HepG2 (cell line): ENCODE results near the gene PRDX3. TPM values are rescaled to one million over a fixed set of nuclear protein-coding genes. Genes with fewer than 3 reads are reported as not detected.
A peak's percentile ranks its signal among the peaks of the same experiment; 100 is the strongest.

Experiments used
- DMAP1 ChIP-seq: IDR thresholded peaks from 2 replicates; pipeline ENCODE4 v1.6.1; 2016
- EEA1 ChIP-seq: sonication (generic); formaldehyde crosslinking; IDR thresholded peaks from 2 replicates; pipeline ENCODE4 v1.5.1; 2020; ENCODE audit warnings: mild to moderate bottlenecking, missing genetic modification reagents, borderline replicate concordance
- GABPA ChIP-seq, 2 experiments: IDR thresholded peaks; 2 replicates each; pipeline ENCODE4 v1.6.1; 2011 to 2016; ENCODE audit warnings: low read depth in 2 of 2, low read length in 1 of 2, missing biosample characterization in 1 of 2, missing genetic modification characterization in 1 of 2
- GABPB1 ChIP-seq: IDR thresholded peaks from 2 replicates; pipeline ENCODE4 v1.6.1; 2016; ENCODE audit warnings: mild to moderate bottlenecking, missing genetic modification reagents, moderate library complexity, missing compliant biosample characterization
- GATAD2A ChIP-seq: IDR thresholded peaks from 2 replicates; pipeline ENCODE4 v1.6.1; 2016
- HNRNPL ChIP-seq: fragments of 200-400 bp; formaldehyde crosslinking; IDR thresholded peaks from 2 replicates; pipeline ENCODE4 v1.6.1; 2017; ENCODE audit warnings: mild to moderate bottlenecking, low read depth, low read length
- HOXA3 ChIP-seq: sonication (generic); formaldehyde crosslinking; IDR thresholded peaks from 2 replicates; pipeline ENCODE4 v1.5.0; 2020; ENCODE audit warnings: missing genetic modification reagents
- MED8 ChIP-seq: sonication (generic); formaldehyde crosslinking; IDR thresholded peaks from 2 replicates; pipeline ENCODE4 v1.8.1; 2023; ENCODE audit warnings: mild to moderate bottlenecking, missing genetic modification reagents; ENCODE audit not compliant: insufficient replicate concordance
- PTBP1 ChIP-seq: fragments of 200-400 bp; formaldehyde crosslinking; IDR thresholded peaks from 2 replicates; pipeline ENCODE4 v1.6.1; 2018; ENCODE audit warnings: low read length, low read depth; ENCODE audit not compliant: poor library complexity, severe bottlenecking
- SIN3A ChIP-seq: IDR thresholded peaks from 2 replicates; pipeline ENCODE4 v1.6.1; 2011; ENCODE audit warnings: low read depth, mild to moderate bottlenecking, control low read depth, low read length, borderline replicate concordance
- ZNF468 ChIP-seq: sonication (generic); formaldehyde crosslinking; IDR thresholded peaks from 2 replicates; pipeline ENCODE4 v1.8.0; 2022; ENCODE audit warnings: mild to moderate bottlenecking, moderate library complexity, missing genetic modification reagents
- polyA plus RNA-seq, 8 experiments: library from polyadenylated mRNA; depleted of rRNA in 3 of 8; stranded (reverse) in 7 of 8; unstranded in 1 of 8; fragments of >200 nt; fragmentation: Illumina TruSeq in 4 of 8; extraction: Trizol in 4 of 8; gene quantifications; 2 replicates each; pipeline versions ENCODE4 v1.2.1 to v1.2.3, GENCODE V29; 2011 to 2016; ENCODE audit warnings: low read depth in 4 of 8, missing spikeins in 1 of 8, mixed read lengths in 1 of 8; ENCODE audit not compliant: insufficient read depth in 1 of 8
- total RNA-seq, 5 experiments: library from RNA; depleted of rRNA; stranded (reverse); fragments of >200 nt; fragmentation: Illumina TruSeq; extraction: Trizol; gene quantifications; 2 replicates each; pipeline ENCODE4 v1.2.3, GENCODE V29; 2016; ENCODE audit warnings: low read depth in 1 of 5
- TF ChIP-seq, protein P1 (sequence below): sonication (generic); formaldehyde crosslinking; IDR thresholded peaks from 2 replicates; pipeline ENCODE4 v1.8.1; 2023; ENCODE audit warnings: missing genetic modification reagents, inconsistent platforms, borderline replicate concordance
- TF ChIP-seq, protein P2 (sequence below): sonication (generic); formaldehyde crosslinking; IDR thresholded peaks from 2 replicates; pipeline ENCODE4 v1.8.1; 2022; ENCODE audit warnings: low read depth, mild to moderate bottlenecking, missing genetic modification reagents
- TF ChIP-seq, protein P3 (sequence below): sonication (generic); IDR thresholded peaks from 2 replicates; pipeline ENCODE4 v1.6.1; 2016; ENCODE audit warnings: low read depth, borderline replicate concordance
- TF ChIP-seq, protein P4 (sequence below), 2 experiments: sonication (generic) in 1 of 2; formaldehyde crosslinking in 1 of 2; IDR thresholded peaks; 2 replicates each; pipeline versions ENCODE4 v1.4.0 to v1.6.1; 2018 to 2020; ENCODE audit warnings: missing genetic modification reagents in 2 of 2, borderline replicate concordance in 1 of 2, low read depth in 1 of 2, mild to moderate bottlenecking in 1 of 2, missing biosample characterization in 1 of 2
- TF ChIP-seq, protein P5 (sequence below): sonication (generic); formaldehyde crosslinking; IDR thresholded peaks from 2 replicates; pipeline ENCODE4 v1.4.0; 2020; ENCODE audit warnings: missing genetic modification reagents, borderline replicate concordance
- TF ChIP-seq, protein P6 (sequence below): sonication (generic); formaldehyde crosslinking; IDR thresholded peaks from 2 replicates; pipeline ENCODE4 v1.4.0; 2020; ENCODE audit warnings: missing genetic modification reagents, mild to moderate bottlenecking, borderline replicate concordance

PRDX3 gene
- total and polyA plus RNA-seq, 2 of the 13 experiments (the other 11 are each of a cell fraction or from before 2014, with no cell fraction given) = 407 to 565 TPM

GRCh38 chr10:119205894-119206602, 27.4 kb upstream of the PRDX3 start (continued):
- TF ChIP-seq, protein P1, sequence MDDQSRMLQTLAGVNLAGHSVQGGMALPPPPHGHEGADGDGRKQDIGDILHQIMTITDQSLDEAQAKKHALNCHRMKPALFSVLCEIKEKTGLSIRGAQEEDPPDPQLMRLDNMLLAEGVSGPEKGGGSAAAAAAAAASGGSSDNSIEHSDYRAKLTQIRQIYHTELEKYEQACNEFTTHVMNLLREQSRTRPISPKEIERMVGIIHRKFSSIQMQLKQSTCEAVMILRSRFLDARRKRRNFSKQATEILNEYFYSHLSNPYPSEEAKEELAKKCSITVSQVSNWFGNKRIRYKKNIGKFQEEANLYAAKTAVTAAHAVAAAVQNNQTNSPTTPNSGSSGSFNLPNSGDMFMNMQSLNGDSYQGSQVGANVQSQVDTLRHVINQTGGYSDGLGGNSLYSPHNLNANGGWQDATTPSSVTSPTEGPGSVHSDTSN = no peak
- no peak for TF ChIP-seq SIN3A
- TF ChIP-seq, protein P2, sequence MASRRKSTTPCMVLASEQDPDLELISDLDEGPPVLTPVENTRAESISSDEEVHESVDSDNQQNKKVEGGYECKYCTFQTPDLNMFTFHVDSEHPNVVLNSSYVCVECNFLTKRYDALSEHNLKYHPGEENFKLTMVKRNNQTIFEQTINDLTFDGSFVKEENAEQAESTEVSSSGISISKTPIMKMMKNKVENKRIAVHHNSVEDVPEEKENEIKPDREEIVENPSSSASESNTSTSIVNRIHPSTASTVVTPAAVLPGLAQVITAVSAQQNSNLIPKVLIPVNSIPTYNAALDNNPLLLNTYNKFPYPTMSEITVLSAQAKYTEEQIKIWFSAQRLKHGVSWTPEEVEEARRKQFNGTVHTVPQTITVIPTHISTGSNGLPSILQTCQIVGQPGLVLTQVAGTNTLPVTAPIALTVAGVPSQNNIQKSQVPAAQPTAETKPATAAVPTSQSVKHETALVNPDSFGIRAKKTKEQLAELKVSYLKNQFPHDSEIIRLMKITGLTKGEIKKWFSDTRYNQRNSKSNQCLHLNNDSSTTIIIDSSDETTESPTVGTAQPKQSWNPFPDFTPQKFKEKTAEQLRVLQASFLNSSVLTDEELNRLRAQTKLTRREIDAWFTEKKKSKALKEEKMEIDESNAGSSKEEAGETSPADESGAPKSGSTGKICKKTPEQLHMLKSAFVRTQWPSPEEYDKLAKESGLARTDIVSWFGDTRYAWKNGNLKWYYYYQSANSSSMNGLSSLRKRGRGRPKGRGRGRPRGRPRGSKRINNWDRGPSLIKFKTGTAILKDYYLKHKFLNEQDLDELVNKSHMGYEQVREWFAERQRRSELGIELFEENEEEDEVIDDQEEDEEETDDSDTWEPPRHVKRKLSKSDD (CRISPR knock-in tag) = no peak
- TF ChIP-seq GATAD2A (CRISPR knock-in tag) = peak; percentile 88
- TF ChIP-seq GABPB1 (CRISPR knock-in tag) = peak; percentile 81
- TF ChIP-seq, protein P3, sequence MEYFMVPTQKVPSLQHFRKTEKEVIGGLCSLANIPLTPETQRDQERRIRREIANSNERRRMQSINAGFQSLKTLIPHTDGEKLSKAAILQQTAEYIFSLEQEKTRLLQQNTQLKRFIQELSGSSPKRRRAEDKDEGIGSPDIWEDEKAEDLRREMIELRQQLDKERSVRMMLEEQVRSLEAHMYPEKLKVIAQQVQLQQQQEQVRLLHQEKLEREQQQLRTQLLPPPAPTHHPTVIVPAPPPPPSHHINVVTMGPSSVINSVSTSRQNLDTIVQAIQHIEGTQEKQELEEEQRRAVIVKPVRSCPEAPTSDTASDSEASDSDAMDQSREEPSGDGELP = peak; percentile 50; the same call in 1 of the 2 replicates
- peak; percentile 72 for TF ChIP-seq GABPA (IDR thresholded peaks at IDR 0.05; ENCODE audit: low read depth, low read length)
- peak; percentile 90 for TF ChIP-seq GABPA (CRISPR knock-in tag; IDR thresholded peaks at IDR 0.05; ENCODE audit: low read depth)
- TF ChIP-seq HNRNPL = 0 out of 2 replicates have a peak, but pooled peaks have one; percentile 33
- TF ChIP-seq, protein P4, sequence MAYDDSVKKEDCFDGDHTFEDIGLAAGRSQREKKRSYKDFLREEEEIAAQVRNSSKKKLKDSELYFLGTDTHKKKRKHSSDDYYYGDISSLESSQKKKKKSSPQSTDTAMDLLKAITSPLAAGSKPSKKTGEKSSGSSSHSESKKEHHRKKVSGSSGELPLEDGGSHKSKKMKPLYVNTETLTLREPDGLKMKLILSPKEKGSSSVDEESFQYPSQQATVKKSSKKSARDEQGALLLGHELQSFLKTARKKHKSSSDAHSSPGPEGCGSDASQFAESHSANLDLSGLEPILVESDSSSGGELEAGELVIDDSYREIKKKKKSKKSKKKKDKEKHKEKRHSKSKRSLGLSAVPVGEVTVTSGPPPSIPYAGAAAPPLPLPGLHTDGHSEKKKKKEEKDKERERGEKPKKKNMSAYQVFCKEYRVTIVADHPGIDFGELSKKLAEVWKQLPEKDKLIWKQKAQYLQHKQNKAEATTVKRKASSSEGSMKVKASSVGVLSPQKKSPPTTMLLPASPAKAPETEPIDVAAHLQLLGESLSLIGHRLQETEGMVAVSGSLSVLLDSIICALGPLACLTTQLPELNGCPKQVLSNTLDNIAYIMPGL (CRISPR knock-in tag; IDR thresholded peaks at IDR 0.05; ENCODE audit: borderline replicate concordance in 1 of 2, low read depth in 1 of 2) = peak; percentile 38 to 61; a peak in 3 of 4 replicates
- TF ChIP-seq, protein P5, sequence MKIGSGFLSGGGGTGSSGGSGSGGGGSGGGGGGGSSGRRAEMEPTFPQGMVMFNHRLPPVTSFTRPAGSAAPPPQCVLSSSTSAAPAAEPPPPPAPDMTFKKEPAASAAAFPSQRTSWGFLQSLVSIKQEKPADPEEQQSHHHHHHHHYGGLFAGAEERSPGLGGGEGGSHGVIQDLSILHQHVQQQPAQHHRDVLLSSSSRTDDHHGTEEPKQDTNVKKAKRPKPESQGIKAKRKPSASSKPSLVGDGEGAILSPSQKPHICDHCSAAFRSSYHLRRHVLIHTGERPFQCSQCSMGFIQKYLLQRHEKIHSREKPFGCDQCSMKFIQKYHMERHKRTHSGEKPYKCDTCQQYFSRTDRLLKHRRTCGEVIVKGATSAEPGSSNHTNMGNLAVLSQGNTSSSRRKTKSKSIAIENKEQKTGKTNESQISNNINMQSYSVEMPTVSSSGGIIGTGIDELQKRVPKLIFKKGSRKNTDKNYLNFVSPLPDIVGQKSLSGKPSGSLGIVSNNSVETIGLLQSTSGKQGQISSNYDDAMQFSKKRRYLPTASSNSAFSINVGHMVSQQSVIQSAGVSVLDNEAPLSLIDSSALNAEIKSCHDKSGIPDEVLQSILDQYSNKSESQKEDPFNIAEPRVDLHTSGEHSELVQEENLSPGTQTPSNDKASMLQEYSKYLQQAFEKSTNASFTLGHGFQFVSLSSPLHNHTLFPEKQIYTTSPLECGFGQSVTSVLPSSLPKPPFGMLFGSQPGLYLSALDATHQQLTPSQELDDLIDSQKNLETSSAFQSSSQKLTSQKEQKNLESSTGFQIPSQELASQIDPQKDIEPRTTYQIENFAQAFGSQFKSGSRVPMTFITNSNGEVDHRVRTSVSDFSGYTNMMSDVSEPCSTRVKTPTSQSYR = peak; percentile 75; the same call in 1 of the 2 replicates
- no peak for TF ChIP-seq MED8 (CRISPR knock-in tag)
- no peak for TF ChIP-seq ZNF468 (CRISPR knock-in tag)
- TF ChIP-seq HOXA3 = no peak
- no peak; the same call in 1 of the 2 replicates for TF ChIP-seq DMAP1 (CRISPR knock-in tag)
- TF ChIP-seq EEA1 (CRISPR knock-in tag) = no peak
- TF ChIP-seq, protein P6, sequence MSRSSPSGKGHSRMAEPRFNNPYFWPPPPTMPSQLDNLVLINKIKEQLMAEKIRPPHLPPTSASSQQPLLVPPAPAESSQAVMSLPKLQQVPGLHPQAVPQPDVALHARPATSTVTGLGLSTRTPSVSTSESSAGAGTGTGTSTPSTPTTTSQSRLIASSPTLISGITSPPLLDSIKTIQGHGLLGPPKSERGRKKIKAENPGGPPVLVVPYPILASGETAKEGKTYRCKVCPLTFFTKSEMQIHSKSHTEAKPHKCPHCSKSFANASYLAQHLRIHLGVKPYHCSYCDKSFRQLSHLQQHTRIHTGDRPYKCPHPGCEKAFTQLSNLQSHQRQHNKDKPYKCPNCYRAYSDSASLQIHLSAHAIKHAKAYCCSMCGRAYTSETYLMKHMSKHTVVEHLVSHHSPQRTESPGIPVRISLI (CRISPR knock-in tag) = no peak
- TF ChIP-seq PTBP1 = no peak
